T-helper 9 cell (primary cell): ENCODE data around the gene FRAT1.
"Not testable (repeated sequence)": the region's sequence is repeated elsewhere in the genome, so short reads cannot be mapped to it uniquely, and the experiment has no call there.

Experiments used
- DNase-seq: peaks from one replicate; pipeline ENCODE4 v3.0.0-alpha.2; 2020

Gene FRAT1

DNA sequence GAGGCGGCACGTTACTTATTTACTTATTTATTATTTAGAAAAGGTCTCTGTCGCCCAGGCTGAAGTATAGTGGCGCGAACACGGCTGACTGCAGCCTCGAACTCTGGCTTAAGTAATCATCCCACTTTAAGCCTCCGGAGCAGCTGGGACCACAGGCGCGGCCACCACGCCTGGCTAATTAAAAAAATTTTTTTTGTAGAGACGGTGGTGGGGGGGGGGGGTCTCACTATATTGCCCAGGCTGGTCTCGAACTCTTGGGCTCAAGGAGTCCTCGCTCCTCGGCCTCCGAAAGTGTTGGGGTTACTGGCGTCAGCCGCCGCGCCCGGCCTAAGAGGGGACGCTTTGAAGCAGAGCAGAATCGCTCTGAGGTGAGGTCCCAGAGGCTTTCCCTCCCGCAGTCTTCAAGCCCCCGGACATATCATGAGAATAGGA lies 16.1 kb downstream of the FRAT1 start:
- DNase-seq: no peak

DNA sequence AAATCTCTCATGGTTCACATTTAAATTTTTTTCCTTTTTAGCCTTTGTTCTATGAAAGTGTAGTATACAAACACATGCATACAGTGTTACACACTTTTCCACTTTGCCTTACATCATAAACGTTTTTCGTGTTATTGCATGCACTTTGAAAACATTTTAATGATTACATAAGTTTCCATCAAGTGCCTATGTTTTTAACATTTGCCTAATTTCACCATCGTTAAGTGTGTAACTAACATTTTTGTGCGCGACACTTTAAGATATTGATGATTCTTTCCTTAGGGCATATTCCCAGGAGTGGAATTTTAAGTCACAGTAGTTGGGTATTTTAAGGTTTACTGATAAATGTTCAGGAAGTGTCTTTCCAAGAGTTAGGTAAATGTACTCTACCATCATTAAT lies 16.9 kb downstream of the FRAT1 start:
- DNase-seq: no peak

DNA sequence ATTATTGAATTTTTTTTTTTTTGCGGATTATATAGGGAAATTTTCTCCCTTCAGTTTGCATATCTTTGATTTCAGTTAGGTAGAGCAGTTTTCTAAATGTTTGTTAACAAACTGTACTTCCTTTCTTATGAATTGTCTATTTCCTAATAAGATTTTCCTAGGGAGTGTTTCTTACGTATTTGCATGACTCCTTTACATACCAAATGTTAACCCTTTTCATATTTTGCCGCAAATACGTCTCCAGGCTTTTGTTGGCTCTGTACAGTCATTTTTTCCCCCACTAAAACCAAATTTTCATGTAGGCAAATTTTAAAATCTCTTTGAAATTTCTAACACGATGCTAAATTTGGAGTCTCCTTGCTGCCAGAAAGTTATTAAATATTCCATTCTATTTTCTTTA lies 17.4 kb downstream of the FRAT1 start:
- no peak for DNase-seq

DNA sequence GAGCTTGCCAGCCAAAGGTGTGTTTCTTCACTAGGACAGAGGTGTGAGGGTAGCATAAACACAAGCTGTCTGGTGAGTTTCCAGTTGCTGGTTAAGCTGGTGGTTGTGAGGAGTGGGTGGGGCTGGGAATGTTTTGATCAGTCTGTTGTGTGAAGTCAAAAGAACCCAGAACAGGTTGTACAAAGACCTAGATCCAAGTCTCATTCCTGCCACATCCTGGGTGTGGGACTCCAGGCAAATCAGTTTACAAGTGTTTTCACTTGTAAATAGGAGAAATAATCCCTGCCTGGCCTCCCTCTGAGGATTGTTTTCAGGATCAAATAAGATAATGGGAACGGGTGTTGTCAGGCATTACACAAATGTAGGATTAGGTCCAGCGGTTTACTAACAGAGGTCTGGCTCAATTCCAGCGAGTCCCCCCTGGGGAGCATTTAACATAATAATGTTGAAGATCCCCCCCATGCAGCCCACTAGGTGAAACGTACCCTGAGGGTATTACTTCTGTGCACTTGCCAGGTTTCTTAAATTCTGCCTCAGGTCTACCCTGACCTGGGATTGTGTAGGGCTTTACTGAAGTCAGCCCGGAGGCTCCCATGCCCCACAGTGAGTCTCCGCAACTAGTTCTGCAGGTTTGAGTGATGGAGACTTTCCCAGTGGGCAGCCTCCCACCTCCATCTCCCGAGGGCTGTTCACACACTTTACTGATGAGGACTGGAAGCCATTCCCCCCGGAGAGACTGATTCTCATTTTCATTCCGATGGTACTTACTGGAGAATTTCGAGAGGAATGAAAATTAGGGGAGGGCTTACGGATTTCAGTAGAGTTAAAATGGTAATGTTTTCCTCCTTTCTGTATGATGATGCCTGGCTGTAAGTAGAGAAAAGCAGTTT lies 18.1 kb downstream of the FRAT1 start:
- DNase-seq: no peak

DNA sequence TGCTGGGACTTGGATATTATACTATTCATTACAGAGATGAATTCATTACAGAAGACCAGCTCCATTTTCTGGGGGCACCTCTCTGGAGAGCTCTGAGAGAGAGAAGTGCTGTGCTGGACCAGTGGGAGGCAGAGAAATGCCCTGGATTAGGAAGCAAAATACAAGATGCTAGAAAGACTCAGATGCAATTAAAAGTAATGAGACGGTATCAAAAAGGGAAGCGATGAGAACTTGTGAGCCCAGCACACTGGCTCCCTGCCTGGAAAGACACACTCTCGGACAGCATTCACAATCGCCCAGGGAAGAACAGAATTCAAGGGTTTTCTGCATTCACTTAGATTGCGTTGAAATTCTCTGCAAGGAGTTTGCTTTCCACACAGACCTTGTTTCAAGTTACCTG lies 19.0 kb downstream of the FRAT1 start:
- no peak for DNase-seq

DNA sequence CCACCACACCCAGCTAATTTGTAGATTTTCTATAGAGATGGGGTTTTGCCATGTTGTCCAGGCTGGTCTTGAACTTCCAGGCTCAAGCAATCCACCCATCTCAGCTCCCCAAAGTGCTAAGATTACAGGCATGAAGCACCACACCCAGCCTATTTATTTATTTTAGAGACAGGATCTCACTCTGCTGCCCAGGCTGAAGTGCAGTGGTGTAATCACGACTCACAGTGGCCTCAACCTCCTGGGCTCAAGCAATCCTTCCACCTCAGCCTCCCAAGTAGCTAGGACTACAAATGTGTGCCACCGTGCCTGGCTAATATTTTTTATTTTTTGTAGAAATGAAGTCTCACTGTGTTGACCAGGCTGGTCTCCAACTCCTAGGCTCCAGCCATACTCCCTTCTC lies 22.3 kb downstream of the FRAT1 start:
- no peak for DNase-seq

DNA sequence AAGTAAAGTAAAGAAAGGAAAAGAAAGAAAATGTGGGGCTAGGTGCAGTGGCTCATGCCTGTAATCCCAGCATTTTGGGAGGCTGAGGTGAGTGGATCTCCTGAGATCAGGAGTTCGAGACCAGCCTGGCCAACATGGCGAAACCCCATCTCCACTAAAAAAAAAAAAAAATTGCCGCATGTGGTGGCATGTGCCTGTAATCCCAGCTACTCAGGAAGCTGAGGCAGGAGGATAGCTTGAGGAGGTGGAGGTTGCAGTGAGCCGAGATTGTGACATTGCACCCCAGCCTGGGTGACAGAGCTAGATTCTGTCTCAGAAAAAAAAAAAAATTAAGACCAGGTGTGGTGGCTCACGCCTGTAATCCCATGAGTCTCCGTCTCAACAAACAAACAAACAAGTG lies 24.6 kb downstream of the FRAT1 start:
- not testable (repeated sequence) for DNase-seq

DNA sequence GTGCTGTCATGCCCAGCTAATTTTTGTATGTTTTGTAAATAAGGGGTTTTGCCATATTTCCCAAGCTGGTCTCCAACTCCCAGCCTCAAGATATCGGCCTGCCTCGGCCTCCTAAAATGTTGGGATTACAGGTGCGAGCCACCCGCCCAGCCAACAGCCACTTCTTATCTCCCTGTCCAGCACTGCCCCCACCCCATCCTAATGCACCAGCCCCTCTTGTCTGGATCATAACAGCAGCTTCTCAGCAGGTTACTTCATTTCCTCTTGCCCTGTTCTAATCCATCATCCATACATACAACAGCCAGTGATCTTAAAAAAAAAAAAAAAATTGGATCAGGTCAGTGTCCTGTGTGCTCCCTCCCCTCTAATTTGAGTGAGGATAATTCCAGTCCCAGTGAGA lies 28.2 kb downstream of the FRAT1 start:
- DNase-seq: no peak

DNA sequence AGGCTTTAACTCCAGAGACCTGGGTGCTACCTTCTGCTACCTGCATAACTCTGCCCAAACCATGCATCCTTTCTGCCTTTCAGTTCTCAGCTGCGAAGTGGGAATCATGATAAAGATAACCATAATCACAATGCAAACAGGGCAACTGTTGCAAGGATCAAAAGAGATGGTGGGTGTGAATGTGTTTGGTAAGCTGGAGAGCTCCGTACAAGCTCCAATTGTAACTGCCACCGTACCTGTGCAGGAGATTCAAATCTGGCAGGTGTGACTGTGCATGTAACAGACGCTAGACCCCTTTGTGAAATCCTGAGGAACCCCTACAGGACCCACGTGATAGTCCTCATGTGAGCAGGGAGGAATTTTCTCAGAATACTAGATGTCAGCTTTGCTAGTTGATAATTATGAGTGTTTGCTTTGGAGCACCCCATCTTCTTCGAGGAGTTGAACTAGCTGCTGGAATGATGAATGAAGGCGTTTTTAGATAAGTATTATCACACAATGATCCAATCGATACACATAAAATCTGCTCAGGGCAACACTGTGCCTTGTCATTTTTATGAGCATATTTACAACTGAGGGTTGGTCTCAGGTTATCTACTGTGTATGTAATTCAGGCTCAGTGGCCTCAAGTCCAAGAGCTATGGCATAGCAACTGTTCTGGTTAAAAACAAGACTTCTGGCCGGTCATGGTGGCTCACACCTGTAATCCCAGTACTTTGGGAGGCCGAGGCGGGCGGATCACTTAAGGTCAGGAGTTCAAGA lies 30.9 kb downstream of the FRAT1 start:
- no peak for DNase-seq

DNA sequence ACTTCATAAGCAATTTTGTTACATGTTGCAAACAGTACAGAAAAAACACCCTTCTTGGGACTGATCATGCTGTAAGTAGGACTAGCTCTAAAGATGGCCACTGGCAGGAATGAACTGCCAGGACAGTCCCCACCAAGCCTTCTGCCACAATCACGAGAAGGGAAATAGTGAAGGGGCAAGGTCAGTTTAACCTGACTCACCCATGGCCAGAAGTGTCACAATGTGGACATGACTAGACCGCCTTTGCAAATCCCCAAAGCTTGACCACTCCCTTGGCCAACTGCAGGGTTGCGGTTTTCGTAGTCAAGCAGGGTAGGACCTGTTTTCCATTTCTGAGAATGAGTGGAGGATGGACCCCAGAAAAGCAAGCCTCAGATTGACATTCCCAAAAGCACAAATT lies 34.9 kb downstream of the FRAT1 start:
- DNase-seq: no peak

DNA sequence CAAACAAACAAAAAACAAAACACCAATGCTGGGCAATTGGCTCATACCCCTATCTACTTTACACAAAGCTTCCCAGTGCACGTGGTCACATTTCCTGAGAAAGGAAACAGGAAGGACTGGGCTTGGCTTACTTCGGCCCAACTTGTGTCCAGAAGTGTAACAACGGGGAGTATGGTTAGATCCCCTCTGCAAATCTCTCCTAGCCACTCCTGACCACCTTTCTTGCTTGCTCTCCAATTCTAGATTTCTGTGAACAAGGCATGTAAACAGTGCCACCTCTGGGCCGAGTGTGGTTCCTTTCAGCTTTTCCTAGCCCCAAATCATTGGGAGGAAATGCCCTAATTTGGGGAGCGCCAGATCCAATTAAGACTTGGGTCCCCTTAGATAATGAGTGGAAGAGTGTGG lies 36.5 kb downstream of the FRAT1 start:
- no peak for DNase-seq

DNA sequence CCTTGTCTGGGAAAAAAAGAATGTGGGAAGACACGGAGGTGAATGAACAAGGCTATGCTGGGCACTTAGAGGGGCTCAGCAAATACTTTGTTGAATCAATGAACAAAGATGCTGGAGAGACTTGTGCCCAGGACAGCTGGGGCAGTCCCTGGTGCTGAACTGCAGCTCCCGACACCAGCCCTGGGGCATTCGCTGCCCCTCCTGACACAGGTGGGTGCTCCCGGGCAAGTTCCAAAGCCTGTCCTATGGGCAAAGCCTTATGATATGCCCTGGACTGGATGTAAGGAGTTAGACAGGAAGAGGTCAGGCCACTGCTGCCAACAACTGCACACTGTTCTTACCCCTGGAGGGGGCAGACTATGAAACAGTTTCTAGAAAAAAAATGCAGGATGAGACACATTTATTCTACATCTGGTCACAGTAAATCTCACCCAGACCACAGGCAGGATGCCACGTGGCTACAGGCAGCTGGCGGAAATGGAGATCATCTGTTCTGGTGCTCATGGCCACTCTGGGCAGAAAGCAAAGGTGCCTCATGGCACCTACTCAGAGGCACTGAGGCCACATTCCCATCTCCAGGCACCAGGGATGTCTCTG lies 37.3 kb downstream of the FRAT1 start:
- no peak for DNase-seq

DNA sequence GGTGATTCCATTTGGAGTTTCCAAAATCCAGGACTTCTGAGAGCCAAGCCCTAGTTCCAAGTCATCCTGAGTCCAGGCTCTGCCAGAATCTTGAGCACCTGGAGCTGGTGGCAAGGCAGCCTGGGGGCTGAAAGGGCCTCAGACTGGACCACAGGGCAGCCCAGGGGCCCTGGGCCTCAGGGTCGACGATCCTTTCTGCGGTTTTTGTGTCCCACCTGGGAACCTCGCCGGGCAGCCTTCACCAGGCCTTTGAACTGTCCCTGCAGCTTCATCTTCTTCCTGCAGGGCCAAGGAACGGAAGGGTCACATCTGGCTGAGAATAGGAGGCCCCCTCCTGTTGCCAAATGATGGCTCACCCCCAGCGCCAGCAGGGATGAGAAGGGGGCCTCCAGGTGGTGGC lies 37.8 kb downstream of the FRAT1 start:
- DNase-seq: no peak

DNA sequence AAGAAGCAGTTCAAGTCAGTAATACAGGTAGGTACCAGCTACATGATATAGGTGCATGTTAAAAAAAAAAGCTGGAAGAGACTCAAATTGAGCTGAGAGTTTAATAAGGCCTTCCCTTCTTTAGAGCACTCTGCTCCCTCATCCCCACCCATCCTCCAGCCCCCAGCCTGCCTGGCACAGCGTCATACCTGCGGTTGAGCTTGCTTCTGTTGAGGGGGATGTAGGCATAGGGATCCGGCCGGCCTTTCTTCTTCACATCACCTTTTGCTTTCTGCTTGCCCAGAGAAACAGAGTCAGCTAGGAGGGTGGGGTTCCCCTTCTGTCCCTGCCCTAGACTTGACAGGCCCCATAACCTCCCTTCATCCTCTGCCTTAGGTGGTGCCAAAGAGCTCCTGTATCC lies 39.3 kb downstream of the FRAT1 start:
- no peak for DNase-seq

DNA sequence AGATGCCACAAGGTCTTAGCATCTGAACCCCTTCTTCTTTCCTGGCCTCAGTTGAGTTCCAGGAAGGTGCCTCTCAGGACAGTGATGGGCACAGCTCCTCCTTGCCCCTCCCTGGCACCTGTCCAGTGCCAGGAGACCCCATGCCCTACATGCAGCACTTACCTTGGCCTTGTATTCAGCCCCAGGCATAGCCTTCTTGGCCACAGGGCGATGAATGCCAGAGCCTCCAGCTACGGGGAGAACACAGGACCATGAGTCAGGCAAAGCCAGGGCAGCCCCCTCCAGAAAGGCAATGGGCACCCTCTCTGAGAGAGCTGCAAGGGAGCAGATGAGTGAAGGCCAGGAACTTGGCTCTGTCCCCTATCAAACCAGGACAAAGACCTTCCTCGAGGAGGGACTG lies 39.7 kb downstream of the FRAT1 start:
- DNase-seq: no peak

DNA sequence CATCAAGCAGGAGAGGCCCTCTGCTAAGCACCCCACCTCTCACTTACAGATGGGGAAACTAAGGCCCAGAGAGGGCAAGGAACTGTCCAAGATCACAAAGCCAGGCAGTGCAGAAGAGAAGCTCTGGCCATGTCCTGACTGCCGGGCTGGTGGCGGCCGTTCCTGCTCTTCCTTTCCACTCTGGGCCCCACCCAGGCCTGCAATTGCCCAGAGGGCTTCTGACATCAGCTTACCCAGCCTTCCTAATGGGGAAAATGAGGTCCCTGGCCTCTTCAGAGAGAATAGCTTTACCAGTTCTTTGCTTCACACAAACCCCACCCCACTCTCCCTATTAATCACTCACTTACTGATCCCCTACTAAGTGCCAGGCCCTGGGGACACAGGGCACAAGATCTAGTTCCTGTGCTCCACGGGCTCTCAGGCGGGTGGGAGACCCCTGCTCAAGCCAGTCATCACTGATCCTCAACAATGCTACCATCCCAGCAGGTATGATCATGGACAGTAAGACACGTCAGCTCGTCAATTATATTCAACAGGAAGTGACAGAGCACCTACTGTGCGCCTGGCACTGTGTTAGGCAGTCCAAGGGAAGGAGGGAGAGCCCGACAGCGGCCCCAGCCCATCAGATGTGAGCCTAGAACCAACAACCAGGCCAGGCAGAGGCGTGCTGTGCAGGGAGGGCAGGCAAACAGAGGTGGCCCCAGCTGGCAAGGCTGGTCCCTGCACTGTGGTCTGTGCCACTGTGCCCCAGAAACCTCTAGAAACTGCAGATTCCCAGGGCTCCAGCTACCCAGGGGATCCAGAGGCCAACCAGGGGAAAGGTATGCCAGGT lies 41.9 kb downstream of the FRAT1 start:
- DNase-seq: no peak

DNA sequence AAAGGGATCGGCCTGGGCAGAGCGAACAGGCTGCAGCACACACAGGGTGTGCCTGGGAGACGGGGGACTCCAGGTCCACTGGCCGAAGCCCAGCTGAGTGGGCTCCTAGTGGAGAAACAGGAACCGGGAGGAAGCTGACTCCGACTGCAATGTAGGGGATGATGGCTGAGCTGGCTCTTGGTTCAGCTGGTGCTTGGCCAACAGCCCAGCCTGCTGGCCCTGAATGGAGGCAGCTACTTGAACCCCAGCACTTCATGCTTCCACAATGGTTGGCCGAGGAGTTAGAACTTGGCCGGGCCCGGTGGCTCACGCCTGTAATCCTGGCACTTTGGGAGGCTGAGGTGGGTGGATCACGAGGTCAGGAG lies 42.4 kb downstream of the FRAT1 start:
- no peak for DNase-seq

DNA sequence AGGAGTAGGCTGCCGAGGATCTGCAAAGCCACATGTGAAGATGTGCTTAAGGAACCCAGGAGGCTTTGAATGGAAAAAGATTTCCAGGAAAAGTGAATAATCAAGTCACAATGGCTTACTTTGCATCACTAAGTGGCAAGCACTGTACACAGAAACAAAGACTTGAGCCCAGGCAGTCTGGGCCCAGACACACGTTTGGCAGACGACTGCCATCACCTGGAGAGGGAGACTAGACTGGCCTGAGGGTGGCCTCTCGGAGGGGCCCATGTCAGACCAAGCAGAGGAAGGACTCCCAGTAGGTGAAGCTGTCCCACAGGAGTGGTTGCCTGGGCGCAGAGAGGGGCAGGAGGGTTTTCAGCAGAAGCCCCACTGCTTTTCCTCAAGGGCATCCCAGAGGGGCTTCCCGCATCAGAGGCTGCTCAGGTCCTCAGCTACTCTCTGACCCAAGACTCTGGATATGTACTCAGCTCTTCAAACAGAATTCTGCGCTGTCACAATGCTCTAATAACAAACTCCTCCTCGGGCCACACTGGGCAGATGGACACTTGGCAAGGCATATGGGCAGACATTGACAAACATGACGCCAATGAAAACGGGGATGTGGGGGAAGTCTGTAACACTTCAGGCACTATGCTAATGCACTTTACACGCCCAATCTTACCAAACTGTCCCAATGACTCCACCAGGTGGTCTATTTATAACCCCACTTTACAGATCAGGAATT lies 43.4 kb downstream of the FRAT1 start:
- DNase-seq: no peak

DNA sequence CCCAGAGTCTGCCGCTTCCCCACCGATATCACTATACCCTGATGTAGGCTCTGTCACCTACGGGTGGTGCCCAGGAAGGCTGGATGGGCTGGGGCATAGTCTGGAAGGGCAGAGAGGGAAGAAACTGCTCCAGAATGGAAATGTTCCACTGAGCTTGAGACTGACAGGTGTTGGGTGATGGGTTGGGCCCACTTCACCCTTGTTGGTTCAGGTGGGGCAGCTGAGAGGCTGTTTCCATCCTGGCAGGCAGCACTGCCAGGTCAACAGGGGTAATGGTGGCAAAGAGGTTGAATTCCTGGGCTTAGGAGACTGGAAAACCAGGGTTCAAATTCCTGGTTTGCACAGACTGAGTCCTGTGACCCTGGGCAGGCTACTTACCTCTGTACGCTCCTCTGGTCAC lies 44.0 kb downstream of the FRAT1 start:
- DNase-seq: no peak

DNA sequence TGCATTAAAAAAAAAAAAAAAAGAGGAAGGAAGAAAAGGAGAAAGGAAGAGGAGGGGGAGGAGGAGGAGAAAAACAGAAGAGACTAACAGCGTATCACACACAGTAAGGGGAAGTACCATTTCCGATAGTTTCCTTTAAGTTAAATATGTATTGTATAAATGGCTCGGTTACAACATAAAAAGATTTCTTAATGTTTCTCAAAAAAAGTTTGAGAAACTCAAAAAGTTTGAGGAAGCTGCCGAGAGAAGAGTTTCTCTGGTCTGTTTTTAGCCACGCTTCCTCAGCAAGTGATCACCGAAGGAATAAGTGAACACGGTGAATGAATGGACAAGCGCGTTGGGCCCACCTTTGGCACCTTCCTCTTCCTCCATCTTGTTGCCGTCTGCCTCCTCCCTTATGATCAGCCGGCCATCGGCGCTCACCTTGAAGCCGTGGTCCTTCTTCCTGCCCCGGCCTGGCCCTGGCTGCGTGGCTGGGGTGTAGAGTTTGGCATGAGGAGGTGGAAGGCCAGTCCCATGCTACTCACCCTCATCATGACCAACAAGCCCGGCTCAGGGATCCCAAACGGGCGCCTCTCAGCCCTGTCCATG lies 46.8 kb downstream of the FRAT1 start:
- DNase-seq: no peak

DNA sequence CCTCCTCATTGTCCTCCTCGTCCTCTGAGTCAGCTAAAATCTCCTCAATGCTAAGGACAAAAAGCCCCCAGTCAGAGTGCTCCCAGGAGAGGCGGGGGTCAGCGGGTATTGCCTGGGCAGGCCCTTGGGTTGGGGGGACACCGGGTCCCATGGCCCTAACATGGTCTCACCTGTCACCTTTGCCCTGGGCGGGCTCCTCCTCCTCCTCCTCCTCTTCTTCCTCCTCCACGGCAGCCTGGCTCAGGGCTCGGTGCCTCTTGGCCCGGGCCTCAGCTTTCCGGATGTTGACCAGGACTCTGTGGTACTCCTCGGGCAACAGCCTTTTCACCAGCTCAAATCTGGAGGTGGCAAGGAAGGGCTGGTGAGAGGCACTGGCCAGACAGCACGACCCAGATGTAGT lies 47.5 kb downstream of the FRAT1 start:
- DNase-seq: no peak

DNA sequence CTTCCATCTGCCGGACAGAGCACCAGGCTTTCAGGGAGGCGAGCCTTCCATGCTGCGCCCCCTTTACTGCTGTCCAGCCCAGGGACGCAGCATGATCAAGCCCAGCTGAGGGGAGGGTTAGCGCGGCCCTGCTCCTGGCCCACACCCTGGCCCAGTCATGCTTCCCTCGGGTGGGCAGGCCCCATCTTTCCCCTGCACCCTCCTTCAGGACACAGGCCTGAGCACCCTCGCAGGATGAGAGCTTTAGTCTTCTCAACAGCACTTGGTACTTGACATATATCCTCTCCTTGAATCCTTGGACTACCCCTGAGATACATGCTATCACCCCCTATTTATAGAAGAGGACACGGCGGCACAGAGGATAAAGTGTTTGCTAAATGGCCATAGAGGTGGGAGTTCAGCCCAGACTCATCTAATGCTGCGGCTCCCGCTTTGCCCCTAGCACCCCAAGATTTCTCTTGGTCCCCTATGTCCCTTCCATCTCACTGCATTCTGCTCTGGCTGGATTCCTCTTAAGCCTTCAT lies 48.1 kb downstream of the FRAT1 start:
- DNase-seq: no peak
